Omental fat pad (tissue), 4 donors: Measurements from ENCODE around the gene NCAPG2. TPM values are rescaled to one million over a fixed set of nuclear protein-coding genes. Genes with fewer than 3 reads are reported as not detected.

Experiments
- ATAC-seq: fragments of 150-250 bp; one replicate; pipeline ENCODE4 v1.9.1; 2016; ENCODE audit warnings: mild to moderate bottlenecking, moderate library complexity; ENCODE audit not compliant: low FRiP score
- DNase-seq: peaks from one replicate; pipeline ENCODE4 v3.0.0-alpha.2; 2019; ENCODE audit warnings: low spot score
- CTCF ChIP-seq, 3 donors: fragments of 450-650 bp; IDR thresholded peaks; one replicate each; pipeline ENCODE4 v1.5.1; 2016 to 2017; ENCODE audit warnings: antibody characterized with exemption in 3 of 3, mild to moderate bottlenecking in 3 of 3, moderate library complexity in 2 of 3
- small RNA-seq: library from RNA; depleted of rRNA; stranded (forward); fragments of <200 nt; gene quantifications from one replicate; pipeline ENCODE3, GENCODE V24; 2016
- total RNA-seq, 4 donors: library from RNA; depleted of rRNA; stranded (reverse); fragments of >200 nt; gene quantifications; one replicate each; pipeline ENCODE4 v1.1.0, GENCODE V29; 2016

The NCAPG2 gene
- total RNA-seq, 4 donors from 2014 or later: 5.0 to 9.4 (median 8.7) TPM

GRCh38 chr7:158581440-158582088 is 123.0 kb downstream of the NCAPG2 start:
- TF ChIP-seq CTCF (IDR thresholded peaks at IDR 0.05): no peak
- DNase-seq: no peak
- ATAC-seq: no peak

Small RNAs within 50 kb of the gene (small RNA-seq; reads per million reads assigned to genes)
- gene MIR5707 (not detected), gene THAP5P1 (not detected)

Other genes starting within 250 kb of the NCAPG2 start
- 1 to 10 TPM; 2.0 to 9.5 (median 2.6) TPM for gene PTPRN2, start 117.0 kb downstream of the NCAPG2 start, total RNA-seq
- 100 to 1,000 TPM in 3 of 4 donors, 10 to 100 TPM in 1; 81.9 to 151 (median 112) TPM for gene ESYT2, start 124.7 kb upstream of the NCAPG2 start, total RNA-seq
- gene DYNC2I1, start 151.8 kb upstream of the NCAPG2 start, total RNA-seq: 10 to 100 TPM; 10.0 to 23.0 (median 13.4) TPM